Measurements from ENCODE around the gene DDT. TPM values are rescaled to one million over a fixed set of nuclear protein-coding genes. Genes with fewer than 3 reads are reported as not detected.
"Not testable (repeated sequence)": the region's sequence is repeated elsewhere in the genome, so short reads cannot be mapped to it uniquely, and the experiment has no call there.

Gene DDT
- total and polyA plus RNA-seq, 12 donors: 118 to 300 (median 146) TPM

DNA sequence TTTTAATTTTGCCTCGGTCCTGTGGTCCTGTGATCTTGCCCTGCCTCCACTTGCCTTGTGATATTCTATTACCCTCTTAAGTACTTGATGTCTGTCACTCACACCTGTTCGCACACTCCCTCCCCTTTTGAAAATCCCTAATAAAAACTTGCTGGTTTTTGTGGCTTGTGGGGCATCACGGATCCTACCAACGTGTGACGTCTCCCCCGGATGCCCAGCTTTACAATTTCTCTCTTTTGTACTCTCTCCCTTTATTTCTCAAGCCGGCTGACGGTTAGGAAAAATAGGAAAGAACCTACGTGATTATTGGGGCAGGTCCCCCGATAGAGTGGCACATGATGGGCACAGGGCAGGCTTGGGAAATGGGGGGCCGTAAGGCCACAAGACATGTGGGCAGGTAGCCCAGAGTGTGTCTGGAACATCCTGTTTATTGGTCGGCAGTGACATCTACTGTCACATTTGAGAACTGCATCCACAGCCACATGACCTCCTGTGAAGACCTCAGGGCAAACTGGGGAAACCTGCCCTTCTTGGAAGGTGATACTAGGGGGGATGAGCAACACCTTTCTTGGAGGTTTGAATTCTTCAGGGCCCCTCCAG lies 17.8 kb downstream of the DDT start:
- H3K27ac ChIP-seq, H3K9me3 ChIP-seq, H3K36me3 ChIP-seq, H3K4me3 ChIP-seq, H3K27me3 ChIP-seq, H3K4me1 ChIP-seq: not testable (repeated sequence)
- ATAC-seq (peak in 7 of 8 donors; percentile 59 to 78 (median 71)), DNase-seq (peak; percentile 31 to 82)
- TF ChIP-seq, protein P1, sequence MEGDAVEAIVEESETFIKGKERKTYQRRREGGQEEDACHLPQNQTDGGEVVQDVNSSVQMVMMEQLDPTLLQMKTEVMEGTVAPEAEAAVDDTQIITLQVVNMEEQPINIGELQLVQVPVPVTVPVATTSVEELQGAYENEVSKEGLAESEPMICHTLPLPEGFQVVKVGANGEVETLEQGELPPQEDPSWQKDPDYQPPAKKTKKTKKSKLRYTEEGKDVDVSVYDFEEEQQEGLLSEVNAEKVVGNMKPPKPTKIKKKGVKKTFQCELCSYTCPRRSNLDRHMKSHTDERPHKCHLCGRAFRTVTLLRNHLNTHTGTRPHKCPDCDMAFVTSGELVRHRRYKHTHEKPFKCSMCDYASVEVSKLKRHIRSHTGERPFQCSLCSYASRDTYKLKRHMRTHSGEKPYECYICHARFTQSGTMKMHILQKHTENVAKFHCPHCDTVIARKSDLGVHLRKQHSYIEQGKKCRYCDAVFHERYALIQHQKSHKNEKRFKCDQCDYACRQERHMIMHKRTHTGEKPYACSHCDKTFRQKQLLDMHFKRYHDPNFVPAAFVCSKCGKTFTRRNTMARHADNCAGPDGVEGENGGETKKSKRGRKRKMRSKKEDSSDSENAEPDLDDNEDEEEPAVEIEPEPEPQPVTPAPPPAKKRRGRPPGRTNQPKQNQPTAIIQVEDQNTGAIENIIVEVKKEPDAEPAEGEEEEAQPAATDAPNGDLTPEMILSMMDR (IDR thresholded peaks at IDR 0.05): peak; percentile 69 to 88 (median 82)
- intact Hi-C loops (cut with DNase I): loop anchor here in 4 of 10 donors (10.0 kb wide), 2 partner anchors 92 to 218 kb away; no protein-coding TSS in a partner anchor
- 25 to 26% methylated on average over 12 of the region's 12 CpGs for WGBS, 2 donors

DNA sequence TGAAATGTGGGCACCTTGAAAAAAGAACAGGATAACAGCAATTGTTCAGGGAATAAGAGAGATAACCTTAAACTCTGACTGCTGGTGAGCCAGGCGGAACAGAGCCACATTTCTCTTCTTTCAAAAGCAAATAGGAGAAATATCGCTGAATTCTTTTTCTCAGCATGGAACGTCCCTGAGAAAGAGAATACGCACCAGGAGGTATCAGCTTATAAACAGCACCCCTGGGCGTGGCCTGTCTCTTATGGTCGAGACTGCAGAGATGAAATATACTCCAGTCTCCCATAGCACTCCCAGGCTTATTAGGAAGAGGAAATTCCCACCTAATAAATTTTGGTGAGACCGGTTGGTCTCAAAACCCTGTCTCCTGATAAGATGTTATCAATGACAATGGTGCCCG lies 18.4 kb downstream of the DDT start:
- not testable (repeated sequence) for H3K27me3 ChIP-seq, H3K36me3 ChIP-seq, H3K27ac ChIP-seq, ATAC-seq, DNase-seq, H3K4me3 ChIP-seq, H3K9me3 ChIP-seq, H3K4me1 ChIP-seq
- WGBS, 2 donors: 75 to 80% methylated on average over 6 to 7 of the region's 8 CpGs
- intact Hi-C loops (cut with DNase I): loop anchor here in 4 of 10 donors (10.0 kb wide), 2 partner anchors 91 to 219 kb away; no protein-coding TSS in a partner anchor

DNA sequence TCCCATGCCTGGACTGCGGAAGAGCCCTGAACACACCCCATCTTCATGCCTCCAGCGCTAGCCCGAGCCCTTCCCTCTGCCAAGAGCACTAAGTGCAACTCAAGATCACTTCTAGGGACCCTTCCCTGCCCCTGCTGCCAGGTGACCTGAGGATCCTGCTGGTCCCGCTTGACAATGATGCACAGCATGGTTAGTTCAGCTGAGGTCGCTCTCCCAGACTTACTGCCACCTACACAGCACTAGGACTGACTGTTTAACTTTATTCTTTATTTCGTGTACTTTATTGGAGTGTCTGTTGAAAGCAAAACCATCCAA lies 19.3 kb downstream of the DDT start:
- intact Hi-C loops (cut with DNase I): loop anchor here in 4 of 10 donors (10.0 kb wide), 2 partner anchors 90 to 220 kb away; no protein-coding TSS in a partner anchor
- not testable (repeated sequence) for H3K27ac ChIP-seq, H3K4me3 ChIP-seq, H3K27me3 ChIP-seq, ATAC-seq, H3K9me3 ChIP-seq, H3K4me1 ChIP-seq, H3K36me3 ChIP-seq, DNase-seq
- 79 to 87% methylated on average over 6 of the region's 6 CpGs for WGBS, 2 donors

DNA sequence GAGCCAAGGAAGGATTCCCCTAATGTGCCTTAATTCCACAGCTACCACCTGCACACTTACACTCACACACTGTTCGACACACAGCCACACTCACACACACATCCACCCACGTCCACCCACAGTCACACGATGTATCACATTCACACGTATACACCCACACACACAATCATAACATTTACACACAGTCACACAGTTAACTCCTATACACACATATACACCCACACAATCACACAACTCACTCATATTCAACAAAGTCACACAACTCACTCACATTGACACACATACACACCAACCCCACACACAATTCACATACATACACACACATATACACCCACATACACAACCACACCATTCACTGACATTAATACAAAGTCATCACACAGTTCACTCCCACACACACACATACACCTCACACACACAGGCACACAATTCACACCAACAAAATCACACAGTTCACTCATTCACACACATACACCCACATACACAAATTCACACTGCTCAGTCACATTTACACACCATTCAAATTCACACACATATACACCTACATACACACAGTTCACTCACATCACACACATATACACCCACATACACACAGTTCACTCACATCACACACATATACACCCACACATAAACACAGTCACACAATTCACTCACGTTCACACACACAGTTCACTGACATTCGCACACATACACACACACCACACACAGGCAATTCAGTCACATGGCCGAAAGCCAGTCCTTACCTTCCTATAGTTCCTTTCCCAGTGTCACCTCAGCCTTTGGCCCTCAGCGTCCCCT lies 19.8 kb downstream of the DDT start:
- intact Hi-C loops (cut with DNase I): loop anchor here in 4 of 10 donors (10.0 kb wide), 2 partner anchors 90 to 220 kb away; no protein-coding TSS in a partner anchor
- H3K36me3 ChIP-seq: not testable (repeated sequence)

DNA sequence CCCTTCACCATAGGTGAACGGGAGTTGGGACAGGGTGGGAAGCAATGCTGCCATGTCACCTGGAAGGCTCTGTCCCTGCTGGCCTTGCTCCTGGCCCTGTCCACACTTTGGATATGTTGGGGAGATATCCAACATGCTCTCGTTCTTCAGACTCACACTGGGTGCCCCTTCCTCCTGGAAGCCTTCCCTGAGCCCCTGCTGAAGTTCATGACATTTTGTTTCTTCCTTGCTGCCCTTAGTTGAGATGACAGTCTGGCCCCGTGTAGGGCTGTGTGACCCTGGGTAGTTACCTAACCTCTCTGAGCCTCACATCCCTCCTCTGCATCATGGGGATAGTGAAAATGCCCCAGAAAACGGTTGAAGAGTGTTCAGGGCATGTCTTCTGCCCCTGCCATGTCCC lies 20.8 kb downstream of the DDT start:
- H3K4me3 ChIP-seq, H3K9me3 ChIP-seq, DNase-seq, H3K4me1 ChIP-seq, ATAC-seq, H3K36me3 ChIP-seq, H3K27me3 ChIP-seq, H3K27ac ChIP-seq: not testable (repeated sequence)
- intact Hi-C loops (cut with DNase I): loop anchor here in 4 of 10 donors (10.0 kb wide), 2 partner anchors 89 to 221 kb away; no protein-coding TSS in a partner anchor
- 67 to 69% methylated on average over 4 of the region's 4 CpGs for WGBS, 2 donors

More for the DNA sequence above, 19.8 kb downstream of the DDT start:
- DNase-seq, H3K27ac ChIP-seq, H3K4me3 ChIP-seq, H3K27me3 ChIP-seq, H3K4me1 ChIP-seq, H3K9me3 ChIP-seq, ATAC-seq: not testable (repeated sequence)
- 84 to 89% methylated on average over 8 of the region's 8 CpGs for WGBS, 2 donors

- ATAC-seq: peak in 1 of 8 donors; percentile 14
- intact Hi-C loops (cut with DNase I): loop anchor here in 4 of 10 donors (10.0 kb wide), 2 partner anchors 88 to 222 kb away; no protein-coding TSS in a partner anchor
Observed at GRCh38 chr22:23952794-23953405, 21.3 kb downstream of the DDT start.

GRCh38 chr22:23951383-23951782 lies 22.9 kb downstream of the DDT start:
- not testable (repeated sequence) for DNase-seq, H3K36me3 ChIP-seq, H3K27me3 ChIP-seq, H3K27ac ChIP-seq, H3K9me3 ChIP-seq, H3K4me3 ChIP-seq, H3K4me1 ChIP-seq
- intact Hi-C loops (cut with DNase I): loop anchor here in 4 of 10 donors (10.0 kb wide), 2 partner anchors 87 to 223 kb away; no protein-coding TSS in a partner anchor
- WGBS, 2 donors: 81 to 98% methylated on average over 2 of the region's 2 CpGs
- ATAC-seq: peak in 1 of 8 donors; percentile 32

More at GRCh38 chr22:23952794-23953405, 21.3 kb downstream of the DDT start:
- WGBS, 2 donors: 75 to 82% methylated on average over 11 of the region's 11 CpGs
- not testable (repeated sequence) for H3K27ac ChIP-seq, H3K36me3 ChIP-seq, H3K9me3 ChIP-seq, DNase-seq, H3K27me3 ChIP-seq, H3K4me1 ChIP-seq, H3K4me3 ChIP-seq

DNA sequence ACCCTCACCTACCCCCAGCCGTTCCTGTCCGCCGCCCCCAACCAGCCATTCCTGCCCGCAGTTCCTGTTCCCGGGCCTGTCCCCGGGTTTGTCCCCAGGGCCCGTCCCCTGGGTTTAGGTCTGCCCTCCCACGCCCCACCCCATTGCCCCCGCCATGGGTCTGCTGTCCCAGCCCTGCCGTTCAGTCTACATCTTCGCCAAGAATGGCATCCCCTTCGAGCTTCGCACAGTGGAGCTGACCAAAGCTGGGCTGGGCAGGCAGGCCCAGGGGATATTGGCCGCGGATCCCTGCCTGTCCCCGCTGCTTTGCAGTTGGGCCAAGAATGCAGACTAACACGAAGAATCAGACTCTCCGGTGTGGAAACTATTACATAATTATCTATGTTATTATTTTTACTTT lies 24.5 kb downstream of the DDT start:
- ATAC-seq, DNase-seq, H3K9me3 ChIP-seq, H3K27me3 ChIP-seq, H3K36me3 ChIP-seq, H3K4me1 ChIP-seq, H3K4me3 ChIP-seq, H3K27ac ChIP-seq: not testable (repeated sequence)
- intact Hi-C loops (cut with DNase I): loop anchor here in 5 of 10 donors (10.0 kb wide), 3 partner anchors 45 to 225 kb away; no protein-coding TSS in a partner anchor
- 83 to 84% methylated on average over 16 to 17 of the region's 18 CpGs for WGBS, 2 donors

- not testable (repeated sequence) for H3K9me3 ChIP-seq, H3K27ac ChIP-seq, H3K4me3 ChIP-seq, H3K27me3 ChIP-seq, DNase-seq, H3K36me3 ChIP-seq, ATAC-seq, H3K4me1 ChIP-seq
- intact Hi-C loops (cut with DNase I): loop anchor here in 1 of 10 donors (10.0 kb wide), 1 partner anchor 47 kb away; no protein-coding TSS in a partner anchor
- WGBS, 2 donors: 56 to 57% methylated on average over 3 of the region's 3 CpGs
Observed at GRCh38 chr22:23947391-23947790, 26.9 kb downstream of the DDT start.

All from heart right ventricle (tissue), 16 donors.